ENCODE results near the gene ADIPOR2.

DNA sequence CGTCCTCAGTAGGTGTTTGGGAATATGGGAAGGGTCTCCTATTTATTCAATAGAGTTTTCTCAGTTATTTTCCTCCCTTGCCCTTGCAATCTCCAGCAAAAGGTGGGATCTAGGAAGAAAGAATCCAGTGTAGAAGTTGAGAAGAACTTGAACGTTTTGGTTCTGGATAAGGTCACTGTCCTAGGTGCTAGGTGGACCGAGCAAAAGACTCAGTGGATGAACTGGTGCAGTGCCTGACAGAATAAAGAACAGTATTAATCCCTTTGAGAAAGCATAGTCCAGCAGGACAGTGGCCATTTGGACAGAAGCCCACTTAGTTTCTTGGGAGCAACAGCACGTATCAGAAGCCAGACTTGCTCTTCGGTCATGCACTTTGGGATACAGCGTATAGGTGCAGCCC lies 96.8 kb downstream of the ADIPOR2 start:
- TF ChIP-seq, protein P1, sequence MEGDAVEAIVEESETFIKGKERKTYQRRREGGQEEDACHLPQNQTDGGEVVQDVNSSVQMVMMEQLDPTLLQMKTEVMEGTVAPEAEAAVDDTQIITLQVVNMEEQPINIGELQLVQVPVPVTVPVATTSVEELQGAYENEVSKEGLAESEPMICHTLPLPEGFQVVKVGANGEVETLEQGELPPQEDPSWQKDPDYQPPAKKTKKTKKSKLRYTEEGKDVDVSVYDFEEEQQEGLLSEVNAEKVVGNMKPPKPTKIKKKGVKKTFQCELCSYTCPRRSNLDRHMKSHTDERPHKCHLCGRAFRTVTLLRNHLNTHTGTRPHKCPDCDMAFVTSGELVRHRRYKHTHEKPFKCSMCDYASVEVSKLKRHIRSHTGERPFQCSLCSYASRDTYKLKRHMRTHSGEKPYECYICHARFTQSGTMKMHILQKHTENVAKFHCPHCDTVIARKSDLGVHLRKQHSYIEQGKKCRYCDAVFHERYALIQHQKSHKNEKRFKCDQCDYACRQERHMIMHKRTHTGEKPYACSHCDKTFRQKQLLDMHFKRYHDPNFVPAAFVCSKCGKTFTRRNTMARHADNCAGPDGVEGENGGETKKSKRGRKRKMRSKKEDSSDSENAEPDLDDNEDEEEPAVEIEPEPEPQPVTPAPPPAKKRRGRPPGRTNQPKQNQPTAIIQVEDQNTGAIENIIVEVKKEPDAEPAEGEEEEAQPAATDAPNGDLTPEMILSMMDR (conservative IDR thresholded peaks at IDR 0.05; ENCODE audit: low read length), result no peak
- TF ChIP-seq EZH2phosphoT487 (IDR thresholded peaks at IDR 0.05; ENCODE audit: borderline replicate concordance, low read depth, low read length), result no peak
